Body of pancreas (tissue), 4 donors: ENCODE data around the gene CRAMP1.

ENCODE experiments used
- POLR2A ChIP-seq, 3 donors: fragments of 450-650 bp; IDR thresholded peaks; one replicate each; pipeline ENCODE4 v1.6.1; 2016; ENCODE audit warnings: antibody characterized with exemption in 3 of 3, mild to moderate bottlenecking in 2 of 3
- TF ChIP-seq, protein P1 (sequence below), 7 experiments: fragments of 450-650 bp in 4 of 7; fragments of 200-600 bp in 3 of 7; sonication (generic) in 3 of 7; IDR thresholded peaks; one replicate each; pipeline ENCODE4 v1.5.1; 2016 to 2019; ENCODE audit warnings: antibody characterized with exemption in 7 of 7

DNA sequence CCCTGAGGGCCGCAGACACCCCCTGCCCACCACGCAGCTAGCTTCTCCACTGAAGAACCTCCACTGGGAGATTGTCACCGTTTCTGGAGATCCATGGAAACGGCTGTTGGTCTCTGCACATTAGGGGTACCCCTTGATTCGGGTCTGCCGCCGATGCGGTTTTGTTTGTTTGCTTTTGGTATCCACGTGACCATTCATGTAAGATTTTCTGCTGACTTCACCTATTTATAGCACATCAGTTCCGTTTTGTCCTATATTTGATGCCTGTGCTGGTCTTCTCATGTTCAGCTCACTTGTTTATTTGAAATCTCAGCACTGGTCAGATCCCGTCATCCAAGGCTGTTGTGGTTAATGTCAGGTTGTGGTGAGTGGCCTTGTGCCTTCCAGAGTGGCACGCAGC, 21.1 kb downstream of the CRAMP1 start:
- TF ChIP-seq, protein P1, sequence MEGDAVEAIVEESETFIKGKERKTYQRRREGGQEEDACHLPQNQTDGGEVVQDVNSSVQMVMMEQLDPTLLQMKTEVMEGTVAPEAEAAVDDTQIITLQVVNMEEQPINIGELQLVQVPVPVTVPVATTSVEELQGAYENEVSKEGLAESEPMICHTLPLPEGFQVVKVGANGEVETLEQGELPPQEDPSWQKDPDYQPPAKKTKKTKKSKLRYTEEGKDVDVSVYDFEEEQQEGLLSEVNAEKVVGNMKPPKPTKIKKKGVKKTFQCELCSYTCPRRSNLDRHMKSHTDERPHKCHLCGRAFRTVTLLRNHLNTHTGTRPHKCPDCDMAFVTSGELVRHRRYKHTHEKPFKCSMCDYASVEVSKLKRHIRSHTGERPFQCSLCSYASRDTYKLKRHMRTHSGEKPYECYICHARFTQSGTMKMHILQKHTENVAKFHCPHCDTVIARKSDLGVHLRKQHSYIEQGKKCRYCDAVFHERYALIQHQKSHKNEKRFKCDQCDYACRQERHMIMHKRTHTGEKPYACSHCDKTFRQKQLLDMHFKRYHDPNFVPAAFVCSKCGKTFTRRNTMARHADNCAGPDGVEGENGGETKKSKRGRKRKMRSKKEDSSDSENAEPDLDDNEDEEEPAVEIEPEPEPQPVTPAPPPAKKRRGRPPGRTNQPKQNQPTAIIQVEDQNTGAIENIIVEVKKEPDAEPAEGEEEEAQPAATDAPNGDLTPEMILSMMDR (IDR thresholded peaks at IDR 0.05), result no peak
- TF ChIP-seq POLR2A (IDR thresholded peaks at IDR 0.05), result no peak
